ENCODE data around the gene OPTN.

GRCh38 chr10:13090289-13090688 is 9.7 kb upstream of the OPTN start:
- TF ChIP-seq CTCF (IDR thresholded peaks at IDR 0.05), result no peak
- no peak for TF ChIP-seq ZFX (IDR thresholded peaks at IDR 0.05; ENCODE audit: borderline replicate concordance)

Data from 22Rv1 (cell line).